ENCODE results near the gene PSMB3.

Gene PSMB3

GRCh38 chr17:38730526-38731379 lies 21.8 kb upstream of the PSMB3 start:
- TF ChIP-seq, protein P1, sequence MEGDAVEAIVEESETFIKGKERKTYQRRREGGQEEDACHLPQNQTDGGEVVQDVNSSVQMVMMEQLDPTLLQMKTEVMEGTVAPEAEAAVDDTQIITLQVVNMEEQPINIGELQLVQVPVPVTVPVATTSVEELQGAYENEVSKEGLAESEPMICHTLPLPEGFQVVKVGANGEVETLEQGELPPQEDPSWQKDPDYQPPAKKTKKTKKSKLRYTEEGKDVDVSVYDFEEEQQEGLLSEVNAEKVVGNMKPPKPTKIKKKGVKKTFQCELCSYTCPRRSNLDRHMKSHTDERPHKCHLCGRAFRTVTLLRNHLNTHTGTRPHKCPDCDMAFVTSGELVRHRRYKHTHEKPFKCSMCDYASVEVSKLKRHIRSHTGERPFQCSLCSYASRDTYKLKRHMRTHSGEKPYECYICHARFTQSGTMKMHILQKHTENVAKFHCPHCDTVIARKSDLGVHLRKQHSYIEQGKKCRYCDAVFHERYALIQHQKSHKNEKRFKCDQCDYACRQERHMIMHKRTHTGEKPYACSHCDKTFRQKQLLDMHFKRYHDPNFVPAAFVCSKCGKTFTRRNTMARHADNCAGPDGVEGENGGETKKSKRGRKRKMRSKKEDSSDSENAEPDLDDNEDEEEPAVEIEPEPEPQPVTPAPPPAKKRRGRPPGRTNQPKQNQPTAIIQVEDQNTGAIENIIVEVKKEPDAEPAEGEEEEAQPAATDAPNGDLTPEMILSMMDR (IDR thresholded peaks at IDR 0.05; ENCODE audit: control insufficient read depth, insufficient read depth, low read depth, low read length, missing control alignments): no peak
- DNase-seq (ENCODE audit: low read depth): no peak
- H3K4me3 ChIP-seq (ENCODE audit: control insufficient read depth, low read depth, low read length): peak overlapping the region; percentile 84

DNA sequence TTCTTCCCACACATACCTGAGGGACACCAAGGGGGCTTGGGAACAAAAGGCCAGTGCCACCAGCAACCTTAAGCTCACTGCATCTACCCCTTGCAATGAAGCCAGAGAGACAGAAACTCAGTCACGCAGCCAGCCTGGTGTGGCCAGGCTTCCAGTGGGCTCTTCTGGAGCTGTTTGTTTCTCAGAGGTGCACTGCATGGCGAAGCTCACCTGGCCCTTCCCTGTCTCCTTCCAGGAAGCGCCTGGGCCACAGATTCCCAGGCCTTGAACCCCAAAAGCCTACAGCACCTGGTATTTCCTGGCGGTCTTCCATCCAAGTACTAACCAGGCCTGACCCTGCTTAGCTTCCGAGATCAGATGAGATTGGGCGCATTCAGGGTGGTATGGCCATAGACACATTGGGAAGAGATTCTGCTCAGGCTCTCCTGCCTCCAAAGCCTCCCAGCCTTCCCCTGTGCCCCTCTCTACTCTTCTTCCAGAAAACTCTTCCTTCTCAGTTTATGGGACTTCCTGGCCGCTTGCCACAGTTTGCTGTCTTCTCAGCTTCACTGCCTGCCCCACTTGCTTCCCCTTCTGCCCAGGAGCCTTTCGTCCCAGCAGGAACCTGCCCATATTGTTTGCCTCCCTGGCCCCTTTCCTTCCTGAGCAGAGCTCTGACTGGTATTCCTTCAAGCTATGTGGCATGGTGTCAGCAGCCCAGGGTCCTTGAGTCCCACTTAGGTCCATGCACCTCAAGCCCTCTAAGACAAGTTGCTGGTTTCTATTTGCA lies 20.8 kb upstream of the PSMB3 start:
- no peak overlapping the region; the same call in 1 of the 2 replicates for H3K4me3 ChIP-seq (ENCODE audit: control insufficient read depth, low read depth, low read length)
- TF ChIP-seq, protein P1 (IDR thresholded peaks at IDR 0.05; ENCODE audit: control insufficient read depth, insufficient read depth, low read depth, low read length, missing control alignments): no peak
- DNase-seq (ENCODE audit: low read depth): no peak

DNA sequence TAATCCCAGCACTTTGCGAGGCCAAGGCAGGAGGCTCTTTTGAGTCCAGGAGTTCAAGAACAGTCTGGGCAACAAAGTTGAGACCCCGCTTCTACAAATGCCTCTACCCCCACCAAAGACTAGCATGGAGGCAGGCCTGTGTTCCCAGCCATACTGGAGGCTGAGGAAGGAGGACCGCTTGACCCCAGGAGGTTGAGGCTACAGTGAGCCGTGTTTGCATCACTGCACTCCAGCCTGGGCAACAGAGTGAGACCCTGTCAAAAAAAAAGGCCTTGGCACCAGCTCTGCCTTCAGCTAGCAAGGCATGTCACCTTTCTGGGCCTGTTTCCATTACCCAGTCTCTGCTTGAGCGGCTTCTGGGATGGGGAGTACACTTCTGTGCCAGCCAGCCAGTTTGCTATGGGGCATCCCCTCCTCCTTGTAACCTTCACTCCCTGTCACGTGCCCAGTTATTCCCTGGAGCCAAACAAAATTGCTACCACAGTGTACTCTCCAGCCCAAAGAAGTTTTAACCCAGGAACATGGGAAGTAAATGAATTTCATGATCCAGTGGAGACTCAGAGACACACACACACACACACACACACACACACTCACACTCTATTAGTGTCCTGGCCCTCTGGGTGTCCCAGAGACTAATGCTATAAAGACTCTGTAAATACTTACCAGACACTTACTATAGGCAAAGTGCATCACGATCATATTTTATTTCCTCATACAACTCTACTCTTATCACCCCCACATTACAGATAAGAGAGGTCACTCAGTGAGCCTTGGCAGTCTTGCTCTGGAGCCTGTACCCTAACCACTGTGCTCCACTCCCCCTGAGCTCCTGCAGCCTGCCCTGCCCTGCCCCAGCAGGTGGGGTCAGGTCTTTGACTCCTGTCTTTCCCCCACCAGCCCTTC lies 19.9 kb upstream of the PSMB3 start:
- DNase-seq (ENCODE audit: low read depth): no peak
- no peak overlapping the region for H3K4me3 ChIP-seq (ENCODE audit: control insufficient read depth, low read depth, low read length)
- TF ChIP-seq, protein P1 (IDR thresholded peaks at IDR 0.05; ENCODE audit: control insufficient read depth, insufficient read depth, low read depth, low read length, missing control alignments): no peak

DNA sequence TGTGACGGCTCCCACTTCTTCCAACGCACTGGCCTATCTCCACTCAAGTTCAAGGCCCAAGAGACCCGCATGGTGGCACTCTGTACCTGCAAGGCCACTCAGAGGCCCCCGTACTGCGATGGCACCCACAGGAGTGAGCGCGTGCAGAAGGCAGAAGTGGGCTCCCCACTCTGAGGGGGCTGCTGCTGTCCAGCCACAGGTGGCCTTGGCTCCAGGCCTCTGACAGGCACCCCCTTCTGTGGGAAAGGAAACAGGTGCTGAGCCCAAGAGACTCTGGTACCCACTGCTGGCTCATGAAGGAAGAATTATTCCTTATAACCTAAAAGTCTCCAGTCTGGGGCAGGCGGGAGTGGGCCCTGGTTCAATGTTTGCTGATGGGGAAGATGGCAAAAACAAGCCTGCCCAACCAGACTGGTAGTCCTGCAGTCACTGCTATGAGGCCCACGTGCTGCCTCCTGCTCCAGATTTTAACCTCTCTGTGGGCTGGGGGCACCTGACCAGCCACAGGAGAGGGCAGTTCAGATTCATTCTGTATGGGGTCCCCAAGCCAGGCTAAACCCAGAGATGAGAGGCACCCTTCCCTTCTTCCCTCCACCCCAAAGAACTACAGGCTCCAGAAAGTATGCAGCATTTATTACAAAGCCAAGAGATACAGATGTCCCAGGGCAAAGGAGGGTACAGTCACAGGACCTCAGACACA lies 19.1 kb upstream of the PSMB3 start:
- DNase-seq (ENCODE audit: low read depth): no peak
- no peak overlapping the region for H3K4me3 ChIP-seq (ENCODE audit: control insufficient read depth, low read depth, low read length)
- TF ChIP-seq, protein P1 (IDR thresholded peaks at IDR 0.05; ENCODE audit: control insufficient read depth, insufficient read depth, low read depth, low read length, missing control alignments): no peak

- DNase-seq (ENCODE audit: low read depth): no peak
- H3K4me3 ChIP-seq (ENCODE audit: control insufficient read depth, low read depth, low read length): no peak overlapping the region
- TF ChIP-seq, protein P1 (IDR thresholded peaks at IDR 0.05; ENCODE audit: control insufficient read depth, insufficient read depth, low read depth, low read length, missing control alignments): peak; percentile 14
Observed at GRCh38 chr17:38733982-38734973, 18.3 kb upstream of the PSMB3 start.
